HG03565 (cell line): ENCODE results near the gene NLK.
"Not testable (repeated sequence)": the region's sequence is repeated elsewhere in the genome, so short reads cannot be mapped to it uniquely, and the experiment has no call there.

Source experiments
- ATAC-seq: cut with Tn5 transposase; IDR thresholded peaks from one replicate; pipeline ENCODE4 v1.9.1; 2021; ENCODE audit warnings: mild to moderate bottlenecking, moderate library complexity; ENCODE audit not compliant: unreplicated experiment

Gene NLK

DNA sequence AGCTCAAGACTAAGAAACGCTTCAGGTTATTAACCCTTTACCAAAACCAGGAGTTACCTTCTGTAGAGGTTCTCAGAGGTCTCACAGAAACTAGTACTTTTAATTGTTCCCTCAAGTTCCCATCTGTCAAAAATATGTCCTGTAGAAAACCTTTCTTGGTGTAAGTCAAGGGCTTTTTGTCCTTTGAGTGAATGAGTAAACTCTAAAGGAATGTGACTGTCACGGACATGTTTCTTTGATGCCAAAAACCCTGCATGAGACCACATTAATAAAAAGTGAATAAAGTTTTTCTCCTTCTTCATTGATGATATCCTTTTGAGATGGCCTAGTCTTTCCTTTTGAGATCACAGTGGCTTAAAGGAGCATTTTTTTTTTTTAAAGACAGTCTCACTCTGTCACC lies 102.9 kb downstream of the NLK start:
- no peak for ATAC-seq

GRCh38 chr17:28147017-28147416 lies 104.5 kb downstream of the NLK start:
- no peak for ATAC-seq

DNA sequence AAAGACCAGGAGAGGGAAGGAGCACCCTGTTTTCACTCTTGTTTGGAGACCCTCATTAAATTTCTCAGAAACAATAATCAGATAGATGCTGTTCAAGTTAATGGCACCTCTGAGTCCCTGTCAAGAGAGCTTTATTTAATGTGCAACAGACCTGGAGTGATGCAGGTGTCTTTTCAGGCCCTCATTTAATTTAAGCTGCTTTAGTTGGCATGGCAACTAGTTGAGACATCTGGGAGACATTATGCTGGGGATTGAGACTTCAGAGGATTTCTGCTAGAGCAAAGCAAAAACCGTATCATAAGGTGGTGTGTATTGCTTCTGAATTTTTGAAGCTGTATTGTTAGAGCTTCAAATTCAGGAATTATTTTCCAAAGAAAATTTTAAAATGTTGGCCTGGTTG lies 108.5 kb downstream of the NLK start:
- no peak for ATAC-seq

DNA sequence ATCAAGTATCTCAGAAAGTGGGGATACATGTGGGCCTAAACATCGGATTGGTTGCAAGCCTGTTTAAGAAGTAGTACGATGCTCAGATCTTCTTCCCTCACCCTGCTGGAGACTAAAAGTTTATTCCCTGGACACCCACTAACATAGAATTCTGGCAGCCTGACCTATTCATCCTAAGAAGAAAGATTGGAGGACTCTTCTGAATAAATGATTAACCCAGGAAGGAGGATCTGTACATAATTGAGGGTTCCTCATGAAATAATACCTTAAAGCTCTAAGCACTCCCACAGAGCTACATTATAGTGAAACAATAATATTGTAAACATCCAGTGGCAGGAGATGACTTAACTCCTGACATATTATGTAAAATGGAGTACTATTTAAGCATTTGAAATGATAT lies 111.7 kb downstream of the NLK start:
- no peak for ATAC-seq

- not testable (repeated sequence) for ATAC-seq
These were observed 112.9 kb downstream of the NLK start for GRCh38 chr17:28155405-28155804.

GRCh38 chr17:28159004-28159403 lies 116.5 kb downstream of the NLK start:
- ATAC-seq: no peak

GRCh38 chr17:28159924-28160323 lies 117.4 kb downstream of the NLK start:
- ATAC-seq: no peak

DNA sequence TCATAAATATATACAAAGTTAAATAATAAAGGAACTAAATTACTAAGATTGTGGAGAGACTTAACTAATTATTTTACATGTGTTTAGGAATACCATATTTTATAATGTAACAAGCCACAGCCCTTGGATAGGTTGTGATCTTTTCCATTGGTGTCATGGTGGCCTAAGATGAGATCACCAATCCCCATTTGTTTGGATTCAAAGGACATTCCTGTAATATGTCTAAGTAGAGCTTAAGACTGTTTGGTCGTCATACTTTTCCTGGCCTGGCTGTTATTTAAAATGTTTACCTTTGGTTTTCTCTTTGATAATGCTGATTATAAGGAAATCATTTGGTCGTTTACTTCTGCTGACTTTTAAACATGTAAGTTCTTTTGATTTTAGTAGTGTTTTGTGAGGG lies 118.1 kb downstream of the NLK start:
- ATAC-seq: no peak

- no peak for ATAC-seq
These were observed 118.8 kb downstream of the NLK start for GRCh38 chr17:28161311-28161710.

- no peak for ATAC-seq
These were observed 124.0 kb downstream of the NLK start for GRCh38 chr17:28166478-28166877.

DNA sequence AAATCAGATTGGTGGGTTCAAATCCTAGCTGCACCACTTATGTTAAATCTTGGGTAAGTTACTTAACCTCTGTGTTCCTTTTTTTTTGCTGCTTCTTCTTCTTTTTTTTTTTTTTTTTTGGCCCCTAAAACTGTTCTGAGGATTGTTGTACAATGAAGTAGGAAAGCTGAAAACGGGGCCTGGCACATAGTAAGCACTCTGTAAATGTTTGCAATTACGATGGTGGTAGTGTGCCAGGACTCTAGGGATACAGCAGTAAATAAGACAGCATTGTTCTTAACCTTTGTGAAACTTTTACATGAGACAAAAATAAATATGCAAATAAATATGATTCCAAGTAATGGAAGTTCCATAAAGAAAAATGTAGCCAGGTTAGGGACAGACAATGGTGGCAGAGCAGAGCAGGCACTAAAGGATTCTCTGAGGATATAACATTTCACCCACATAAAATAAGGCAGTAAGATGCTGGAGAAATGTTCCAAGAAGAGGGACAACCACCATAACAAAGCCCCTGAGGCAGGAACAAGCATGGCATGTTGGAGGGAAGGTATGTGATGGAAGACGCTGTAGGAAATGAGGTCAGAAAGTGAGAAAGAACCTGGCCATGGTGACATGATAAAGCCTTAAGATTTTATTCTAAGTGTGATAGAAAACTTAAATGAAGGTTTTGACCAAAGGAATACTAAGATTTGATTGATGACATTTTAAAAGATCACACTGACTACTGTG lies 127.3 kb downstream of the NLK start:
- no peak for ATAC-seq

- ATAC-seq: no peak
These were observed 128.3 kb downstream of the NLK start for GRCh38 chr17:28170771-28171170.

DNA sequence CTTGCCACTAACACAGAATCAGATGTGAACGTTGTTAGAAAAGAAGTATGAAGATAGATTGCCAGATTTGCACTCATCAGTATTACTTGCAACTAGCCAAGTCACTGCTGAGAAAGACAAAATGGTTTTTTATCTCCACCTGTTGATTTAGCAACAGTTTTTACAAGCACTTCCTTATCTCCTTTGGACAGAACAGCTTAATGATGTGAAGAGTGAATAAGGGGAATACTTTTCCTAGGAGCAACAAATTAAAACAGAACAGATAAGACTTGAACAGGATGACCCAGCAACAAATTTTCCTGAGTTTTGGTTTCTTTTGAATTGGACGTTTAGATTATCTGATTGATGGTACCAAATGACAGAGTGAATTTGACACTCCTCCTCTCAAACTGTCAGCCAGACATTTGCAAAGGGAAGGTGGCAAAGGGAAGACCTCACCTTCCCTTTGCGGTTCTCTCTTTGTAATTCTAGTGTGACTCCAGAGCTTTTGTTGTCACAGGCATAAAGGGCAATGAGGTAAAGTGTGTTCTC lies 130.6 kb downstream of the NLK start:
- ATAC-seq: no peak

- no peak for ATAC-seq
These were observed 131.3 kb downstream of the NLK start for GRCh38 chr17:28173801-28174200.

DNA sequence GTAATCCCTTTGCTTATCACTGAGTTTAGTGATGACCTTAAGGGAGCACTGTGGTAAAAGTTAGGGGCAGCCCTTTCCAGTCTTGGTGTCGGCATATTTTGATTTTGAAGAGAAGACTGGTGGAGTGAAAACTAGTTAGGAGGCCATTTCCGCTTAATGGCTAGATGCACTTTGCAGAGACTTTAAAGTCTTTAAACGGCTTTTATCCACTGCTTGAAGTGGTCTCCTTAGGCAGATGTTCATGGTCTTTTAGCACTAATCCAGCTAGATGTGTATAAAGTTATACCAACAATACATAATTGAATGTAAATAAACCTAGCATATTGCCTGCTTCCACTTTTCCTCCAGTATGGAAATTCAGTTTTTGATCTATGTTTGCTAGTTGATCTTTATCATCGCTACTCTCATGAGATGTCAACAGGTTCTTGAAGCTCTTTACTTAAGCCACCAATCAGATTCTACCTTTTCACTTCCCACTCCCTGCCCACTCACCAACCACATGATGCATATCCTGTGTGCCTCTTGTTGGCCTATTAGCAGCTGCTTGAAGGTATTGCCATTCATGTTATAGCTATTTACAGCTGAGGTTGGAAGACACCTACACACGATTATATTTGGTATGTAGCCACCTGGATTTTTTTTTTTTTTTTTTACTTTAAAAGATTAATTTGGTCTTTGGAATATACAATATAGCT lies 132.0 kb downstream of the NLK start:
- no peak for ATAC-seq

GRCh38 chr17:28177351-28177750 lies 134.9 kb downstream of the NLK start:
- ATAC-seq: no peak

DNA sequence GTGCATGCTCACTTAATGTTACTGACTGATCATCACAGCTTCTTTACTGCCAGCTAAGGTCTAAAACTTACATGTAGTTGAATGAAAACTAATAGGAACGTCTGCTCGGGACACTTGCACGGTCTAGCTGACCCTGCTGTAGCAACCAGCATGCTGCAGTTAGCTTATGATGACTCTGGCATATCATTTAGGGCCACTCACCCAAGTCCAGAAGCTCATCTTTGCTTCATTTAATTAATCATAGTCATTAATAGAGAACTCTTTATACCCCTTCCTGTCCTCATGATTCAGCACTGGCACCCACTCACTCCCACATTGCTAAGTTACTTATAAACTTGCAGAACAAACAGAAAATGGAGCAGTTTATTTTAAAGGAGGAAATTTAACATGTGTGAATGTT lies 136.3 kb downstream of the NLK start:
- no peak for ATAC-seq

DNA sequence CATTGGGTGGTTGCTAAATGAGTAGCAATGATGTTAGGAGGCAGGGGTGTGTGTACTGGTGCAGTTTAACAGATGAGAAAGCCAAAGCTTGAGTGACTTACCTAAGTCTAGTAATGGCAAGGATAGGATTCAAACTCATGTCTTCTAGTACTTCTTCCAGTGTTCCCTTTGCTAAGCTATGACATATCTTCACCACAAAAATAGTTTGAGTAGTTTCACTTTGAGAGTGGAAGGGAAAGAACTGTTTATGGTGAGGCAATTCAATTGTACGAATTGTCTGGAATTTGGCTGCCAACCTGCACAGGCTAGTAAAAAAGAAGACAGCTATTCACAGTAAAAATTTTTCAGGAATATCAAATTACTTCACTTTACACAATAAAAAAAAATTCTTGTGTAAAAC lies 138.0 kb downstream of the NLK start:
- ATAC-seq: no peak

DNA sequence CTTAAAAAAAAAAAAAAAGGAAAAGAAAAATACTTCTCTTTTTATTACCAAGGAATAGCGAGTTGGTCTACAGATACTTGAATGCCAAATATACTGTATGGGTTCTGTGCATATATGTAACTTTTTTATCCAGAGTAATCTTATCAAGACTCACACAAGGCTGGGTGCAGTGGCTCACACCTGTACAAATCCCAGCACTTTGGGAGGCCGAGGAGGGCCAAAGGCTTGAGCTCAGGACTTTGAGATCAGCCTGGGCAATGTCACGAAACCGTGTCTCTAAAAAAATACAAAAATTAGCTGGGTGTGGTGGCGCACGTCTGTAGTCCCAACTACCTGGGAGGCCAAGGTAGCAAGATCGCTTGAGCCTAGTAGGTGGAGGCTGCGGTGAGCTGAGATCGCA lies 139.1 kb downstream of the NLK start:
- ATAC-seq: no peak

DNA sequence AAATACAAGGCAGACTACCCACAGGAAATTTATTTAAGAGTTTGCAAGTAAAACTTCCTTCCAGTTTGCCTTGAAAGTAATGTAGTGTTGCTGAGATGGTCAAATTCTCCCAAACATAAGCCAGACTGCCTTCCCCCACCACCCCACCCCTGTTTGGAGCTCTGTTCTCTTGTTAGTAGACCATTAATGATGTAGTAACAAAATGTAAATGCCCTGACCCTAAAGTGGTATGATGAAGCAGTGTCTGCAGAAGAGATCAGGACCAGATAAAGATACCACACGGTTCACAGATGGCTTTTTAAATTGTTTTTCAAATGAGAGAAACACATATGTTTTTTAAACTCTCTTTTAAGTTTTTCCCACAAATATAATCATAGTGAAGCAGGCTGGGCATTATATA lies 140.1 kb downstream of the NLK start:
- ATAC-seq: no peak

DNA sequence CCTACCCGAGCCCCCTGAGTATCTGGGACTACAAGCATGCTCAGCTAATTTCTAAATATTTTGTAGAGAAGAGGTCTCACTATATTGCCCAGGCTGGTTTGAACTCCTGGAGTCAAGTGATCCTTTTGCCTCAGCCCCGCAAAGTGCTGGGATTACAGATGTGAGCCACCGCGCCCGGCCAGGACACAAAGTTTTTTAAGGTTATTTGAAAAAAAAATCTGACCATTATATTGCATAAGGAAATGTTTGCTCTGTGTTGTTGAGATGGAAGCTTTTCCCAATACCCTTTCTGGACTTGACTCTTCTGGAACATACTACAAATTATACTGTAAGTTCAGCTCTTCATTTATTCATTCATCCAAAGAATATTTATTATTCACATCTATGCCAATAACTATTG lies 143.2 kb downstream of the NLK start:
- no peak for ATAC-seq

DNA sequence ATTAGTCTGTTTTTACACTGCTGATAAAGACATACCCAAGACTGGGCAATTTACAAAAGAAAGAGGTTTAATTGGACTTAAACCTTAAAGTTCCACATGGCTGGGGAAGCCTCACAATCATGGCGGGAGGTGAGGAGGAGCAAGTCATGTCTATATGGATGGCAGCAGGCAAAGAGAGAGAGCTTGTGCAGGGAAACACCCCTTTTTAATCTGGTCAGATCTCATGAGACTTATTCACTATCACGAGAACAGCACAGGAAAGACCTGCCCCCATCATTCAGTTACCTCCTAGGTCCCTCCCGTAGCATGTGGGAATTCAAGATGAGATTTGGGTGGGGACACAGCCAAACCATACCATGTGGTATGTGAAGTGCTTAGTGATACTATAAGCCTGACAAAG lies 144.0 kb downstream of the NLK start:
- not testable (repeated sequence) for ATAC-seq
